Cardiac septum (tissue), 1 donor: ENCODE results near the gene RTN1. TPM values are rescaled to one million over a fixed set of nuclear protein-coding genes. Genes with fewer than 3 reads are reported as not detected.

ENCODE experiments used
- DNase-seq: peaks from one replicate; pipeline ENCODE4 v3.0.0-alpha.2; 2020; ENCODE audit warnings: low spot score
- intact Hi-C: fragments of 100-400 bp; cut with DNase I; formaldehyde crosslinking; loops from one replicate; pipeline ENCODE4 v1.14.0; 2022
- long read RNA-seq: library from polyadenylated mRNA; unstranded; transcript quantifications from one replicate; pipeline ENCODE4 v2.0.0, GENCODE V29; 2021
- total RNA-seq: library from RNA; stranded (reverse); fragmentation: NEBNext Ultra II Directional; extraction: Animal tissue kit (Norgen Biotek cat#: 25700); gene quantifications from one replicate; pipeline ENCODE4 v1.2.1, GENCODE V29; 2021
- donor health status: DM: no; HTN: no; CAD: no.

Gene RTN1, protein sequence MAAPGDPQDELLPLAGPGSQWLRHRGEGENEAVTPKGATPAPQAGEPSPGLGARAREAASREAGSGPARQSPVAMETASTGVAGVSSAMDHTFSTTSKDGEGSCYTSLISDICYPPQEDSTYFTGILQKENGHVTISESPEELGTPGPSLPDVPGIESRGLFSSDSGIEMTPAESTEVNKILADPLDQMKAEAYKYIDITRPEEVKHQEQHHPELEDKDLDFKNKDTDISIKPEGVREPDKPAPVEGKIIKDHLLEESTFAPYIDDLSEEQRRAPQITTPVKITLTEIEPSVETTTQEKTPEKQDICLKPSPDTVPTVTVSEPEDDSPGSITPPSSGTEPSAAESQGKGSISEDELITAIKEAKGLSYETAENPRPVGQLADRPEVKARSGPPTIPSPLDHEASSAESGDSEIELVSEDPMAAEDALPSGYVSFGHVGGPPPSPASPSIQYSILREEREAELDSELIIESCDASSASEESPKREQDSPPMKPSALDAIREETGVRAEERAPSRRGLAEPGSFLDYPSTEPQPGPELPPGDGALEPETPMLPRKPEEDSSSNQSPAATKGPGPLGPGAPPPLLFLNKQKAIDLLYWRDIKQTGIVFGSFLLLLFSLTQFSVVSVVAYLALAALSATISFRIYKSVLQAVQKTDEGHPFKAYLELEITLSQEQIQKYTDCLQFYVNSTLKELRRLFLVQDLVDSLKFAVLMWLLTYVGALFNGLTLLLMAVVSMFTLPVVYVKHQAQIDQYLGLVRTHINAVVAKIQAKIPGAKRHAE
- total RNA-seq, result 0.97 TPM
- long read RNA-seq, partial matches to known transcripts, result 0 of 2 reads
- long read RNA-seq, other reads (novel, unspliced or antisense), result 1 of 2 reads

DNA sequence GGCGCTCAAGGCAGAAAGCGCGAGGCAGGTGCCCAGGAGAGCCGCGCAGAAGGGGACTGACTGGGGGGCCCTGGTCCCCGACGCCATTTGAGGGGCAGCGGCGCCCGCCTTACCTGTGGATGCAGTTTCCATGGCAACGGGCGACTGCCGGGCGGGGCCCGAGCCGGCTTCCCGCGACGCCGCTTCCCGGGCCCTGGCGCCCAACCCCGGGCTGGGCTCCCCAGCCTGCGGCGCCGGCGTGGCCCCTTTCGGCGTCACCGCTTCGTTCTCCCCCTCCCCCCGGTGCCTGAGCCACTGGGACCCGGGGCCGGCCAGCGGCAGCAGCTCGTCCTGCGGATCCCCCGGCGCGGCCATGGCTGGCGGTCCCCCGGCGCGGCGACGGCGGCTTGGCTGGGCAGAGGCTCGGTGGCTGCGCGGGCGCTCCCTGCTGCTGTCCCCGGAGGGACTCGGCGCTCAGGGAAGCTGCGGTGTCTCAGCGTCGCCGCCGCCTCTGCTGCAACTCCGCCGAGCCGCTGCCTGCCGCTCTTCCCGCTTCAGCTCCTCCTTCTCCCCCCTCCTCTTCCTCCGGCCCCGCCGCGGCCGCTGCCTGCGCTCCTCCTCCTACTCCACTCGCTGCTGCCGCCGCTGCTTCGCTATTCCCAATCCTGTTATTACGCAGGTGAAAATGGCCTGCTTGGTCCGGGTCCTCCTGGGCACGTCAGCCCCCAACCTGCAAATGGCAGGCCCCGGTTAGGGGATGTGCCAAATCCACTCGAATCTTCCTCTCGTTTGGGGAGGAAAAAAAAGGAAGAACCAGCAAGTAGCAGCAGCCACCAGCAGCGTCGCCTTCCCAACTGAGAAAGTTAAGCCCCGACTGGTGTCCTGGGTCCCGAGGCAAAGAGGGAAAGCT, at the start of gene RTN1:
Gene RTN1, minus strand, starts transcription at position 500 of the 889 bp plus-strand sequence. Its CDS starts 146 bp downstream, at position 354.
- peak; percentile 85 for DNase-seq
- intact Hi-C loops, result no loop called here

DNA sequence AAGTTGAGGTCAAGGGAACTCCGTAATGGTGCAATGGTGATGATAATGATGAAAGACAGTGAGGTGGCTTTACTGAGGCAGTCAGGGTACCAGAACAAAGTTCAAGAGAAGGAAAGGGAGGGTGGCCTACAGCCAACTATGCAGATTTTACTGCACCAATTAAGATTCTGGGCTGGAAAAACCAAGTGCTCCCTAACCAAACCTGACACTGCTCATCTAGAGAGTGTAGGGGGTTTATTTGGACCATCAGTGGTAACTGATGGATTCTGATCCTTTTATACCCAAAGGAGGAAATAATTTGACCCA, 49.8 kb upstream of the RTN1 start:
- DNase-seq, result no peak
- intact Hi-C loops, result no loop called here

DNA sequence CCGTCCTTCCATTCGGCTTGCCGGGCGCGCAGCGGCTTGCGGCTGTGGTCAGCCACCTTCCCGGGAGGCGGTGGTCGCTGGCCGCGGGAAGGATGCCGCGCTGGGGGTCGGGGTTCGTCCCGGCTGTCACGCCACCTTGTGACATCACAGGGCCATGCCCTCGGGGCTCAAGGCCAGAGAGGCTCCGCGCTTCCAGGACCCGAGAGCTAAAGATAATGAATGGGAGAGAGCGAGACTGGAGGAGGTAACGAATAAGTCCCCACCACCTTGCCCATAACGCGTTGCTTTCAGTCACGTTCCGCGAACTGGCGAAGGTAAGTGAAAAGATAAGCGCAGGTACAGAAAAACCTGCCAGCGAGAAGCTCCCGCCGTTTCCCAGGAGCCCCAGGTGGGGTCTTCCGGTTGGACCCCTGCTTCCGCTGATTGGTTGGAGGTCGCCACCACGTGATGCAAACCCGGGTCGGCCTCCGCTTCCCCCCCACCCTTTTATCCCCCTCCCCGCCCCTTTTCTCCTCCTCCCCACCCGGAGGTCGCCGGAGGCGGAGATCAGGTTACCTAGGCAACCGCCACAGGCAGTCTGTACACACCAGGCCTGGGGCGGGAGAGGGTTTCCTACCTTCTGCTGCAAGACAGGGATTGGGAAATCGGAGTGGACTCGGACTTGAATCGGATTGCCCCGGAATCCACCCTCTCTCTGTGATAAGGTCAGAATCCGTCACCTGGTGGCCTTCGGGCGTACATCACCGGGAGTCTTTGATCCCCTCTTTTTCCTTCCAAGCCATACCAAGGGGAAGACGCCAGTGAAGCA, 49.2 kb upstream of the RTN1 start, which contains the start of gene LRRC9:
Gene LRRC9, plus strand, starts transcription at position 575 of the 808 bp plus-strand sequence.
- peak; percentile 75 for DNase-seq
- intact Hi-C loops, result no loop called here

DNA sequence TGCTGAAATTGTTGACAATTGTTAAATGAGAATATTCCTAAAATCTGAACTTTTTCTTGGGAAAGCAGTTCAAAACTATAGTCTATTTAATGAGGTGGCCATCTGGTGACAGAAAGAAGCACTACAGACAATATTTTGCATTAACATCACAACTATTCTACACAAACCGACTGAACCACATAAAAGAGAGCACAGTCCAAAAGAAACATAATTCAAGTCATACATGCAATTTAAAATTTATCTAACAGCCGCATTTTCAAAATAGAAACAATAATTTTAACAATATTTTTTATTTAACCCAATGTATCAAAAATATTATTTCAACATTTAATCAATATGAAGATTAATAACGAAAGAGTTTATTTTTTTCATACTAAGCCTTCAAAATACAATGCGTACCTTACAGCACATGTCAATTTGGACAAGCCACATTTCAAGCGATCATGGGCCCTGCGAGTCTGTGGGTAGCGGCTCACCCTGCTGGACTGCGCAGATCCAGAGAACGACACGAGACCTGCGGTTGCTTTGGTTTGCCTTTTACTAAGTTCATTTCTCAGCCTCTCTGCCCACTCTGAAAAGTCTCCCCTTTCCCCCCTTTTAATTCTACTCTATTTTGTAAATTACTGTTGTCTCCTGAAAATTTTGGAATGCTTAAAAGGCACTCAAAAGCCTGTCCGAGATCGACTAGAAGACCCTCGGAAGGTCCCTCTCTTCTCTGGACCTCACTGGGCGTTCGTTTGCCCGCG, 48.4 kb upstream of the RTN1 start:
- DNase-seq, result no peak
- intact Hi-C loops, result no loop called here

DNA sequence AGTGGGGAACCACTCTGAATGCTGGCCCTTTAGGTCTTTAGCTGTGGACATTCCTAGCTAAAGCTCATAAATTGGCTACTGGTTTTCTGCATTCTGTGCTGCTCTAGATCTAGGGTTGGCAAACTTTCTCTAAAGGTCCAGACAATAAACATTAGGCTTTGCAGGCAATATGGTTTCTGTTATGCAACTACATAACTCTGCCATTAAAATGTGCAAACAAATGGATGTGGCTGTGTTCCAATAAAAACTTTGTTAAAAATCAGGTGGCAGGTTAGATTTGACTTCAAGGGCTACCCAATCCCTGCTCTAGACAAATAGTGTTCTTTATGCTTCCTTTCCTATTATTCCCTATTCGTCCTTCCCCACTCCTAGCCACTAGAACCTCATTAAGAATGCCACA, 42.6 kb upstream of the RTN1 start:
- DNase-seq, result no peak
- intact Hi-C loops, result no loop called here

DNA sequence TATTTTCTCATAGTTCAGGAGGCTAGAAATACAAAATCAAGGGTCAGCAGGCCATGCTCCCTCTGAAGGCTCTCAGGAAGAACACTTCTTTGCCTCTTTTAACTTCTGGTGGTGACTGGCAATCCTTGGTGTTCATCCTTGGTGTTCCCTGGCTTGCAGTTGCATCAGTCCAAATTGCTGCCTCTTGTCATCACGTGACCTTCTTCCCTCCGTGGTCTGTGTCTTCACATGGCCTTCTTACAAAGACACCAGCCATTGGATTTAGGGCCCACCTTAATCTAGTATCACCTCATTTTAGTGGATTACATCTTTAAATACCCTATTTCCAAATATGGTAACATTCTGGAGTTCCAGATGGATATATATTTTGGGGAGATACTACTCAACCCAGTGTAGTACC, 41.9 kb upstream of the RTN1 start:
- intact Hi-C loops, result no loop called here
- no peak for DNase-seq

DNA sequence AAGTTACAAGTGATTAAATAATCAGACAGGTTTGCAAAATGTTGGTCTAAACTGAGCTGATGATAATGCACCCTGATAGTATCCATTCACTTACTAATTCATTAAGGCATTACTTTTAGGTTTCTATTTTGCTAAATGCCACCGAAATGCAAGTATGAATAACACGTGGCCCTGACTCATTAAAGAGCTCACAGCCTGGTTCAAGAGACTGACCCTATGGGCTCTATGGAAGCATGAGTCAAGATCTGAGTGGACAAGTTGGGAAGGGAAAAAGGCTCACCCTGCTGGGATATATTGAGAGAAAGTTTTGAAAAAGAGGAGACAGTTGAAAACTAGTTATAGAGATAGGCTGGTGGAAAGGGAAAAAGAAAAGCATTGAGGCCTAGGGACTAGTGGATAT, 34.6 kb upstream of the RTN1 start:
- intact Hi-C loops, result no loop called here

DNA sequence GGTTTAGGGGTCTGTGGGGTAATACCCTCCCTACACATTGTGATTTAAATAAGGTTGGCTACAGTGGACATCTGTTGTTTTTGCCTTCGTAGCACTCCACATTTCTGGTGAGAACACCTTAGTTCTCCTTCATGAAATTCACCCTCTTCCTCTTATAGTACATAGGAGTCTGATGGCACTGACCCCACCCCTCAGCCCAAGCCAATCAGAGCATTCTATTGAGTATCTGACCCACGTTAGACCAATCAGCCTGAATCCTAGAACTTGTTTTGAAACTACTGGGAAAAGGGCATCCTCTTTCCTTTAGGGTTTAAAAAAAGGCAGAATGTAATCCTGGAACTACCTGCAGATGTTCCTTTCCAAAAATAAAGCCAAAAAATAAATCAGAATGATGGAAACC, 33.6 kb upstream of the RTN1 start:
- DNase-seq, result no peak
- intact Hi-C loops, result no loop called here

More for the DNA sequence above, 34.6 kb upstream of the RTN1 start:
- DNase-seq, result no peak

DNA sequence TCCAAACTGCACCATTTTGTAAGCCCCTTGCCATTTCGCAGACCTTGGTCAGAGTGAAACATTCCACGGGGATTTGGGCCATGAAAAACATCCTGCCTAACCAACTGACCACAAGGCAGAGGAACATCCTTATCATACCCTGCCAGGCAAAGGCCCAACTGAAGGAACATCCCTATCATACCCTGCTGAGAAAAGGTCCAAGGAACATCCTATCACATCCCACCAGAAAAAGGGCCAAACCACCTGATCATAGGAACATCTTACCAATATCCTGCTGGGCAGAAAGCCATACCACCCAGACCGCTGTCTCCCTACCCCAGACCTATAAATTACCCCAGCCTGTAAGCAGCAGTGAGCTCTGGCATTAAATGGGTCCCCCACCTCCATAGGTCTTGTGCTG, 30.0 kb upstream of the RTN1 start:
- intact Hi-C loops, result no loop called here
- no peak for DNase-seq

DNA sequence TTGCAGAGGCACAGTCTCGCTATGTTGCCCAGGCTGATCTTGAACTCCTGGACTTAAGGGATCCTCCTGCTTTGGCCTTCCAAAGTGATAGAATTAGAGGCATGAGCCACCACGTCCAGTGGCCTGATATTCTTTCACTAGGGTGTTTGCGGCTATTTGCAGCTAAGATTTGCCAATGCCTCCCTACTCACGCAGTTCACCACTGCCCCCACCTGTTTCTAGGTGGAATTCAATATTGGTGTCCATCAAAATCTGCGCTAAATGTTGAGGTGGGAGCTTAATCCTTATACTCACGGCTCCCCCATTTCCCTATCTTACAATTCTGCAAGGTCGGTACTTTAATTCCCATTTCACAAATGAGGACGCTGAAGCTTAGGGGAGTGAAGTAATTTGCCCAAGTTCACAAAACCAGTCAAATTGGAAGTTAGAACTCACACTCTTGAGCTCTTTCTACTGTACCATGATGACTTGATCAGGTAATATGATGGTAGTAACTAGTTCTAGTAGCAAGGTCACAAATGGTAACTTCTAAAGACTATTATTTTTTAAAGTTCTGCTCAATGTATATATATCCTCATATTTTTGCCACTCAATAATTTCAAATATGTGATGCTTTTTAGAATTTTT, 27.3 kb upstream of the RTN1 start:
- intact Hi-C loops, result no loop called here

DNA sequence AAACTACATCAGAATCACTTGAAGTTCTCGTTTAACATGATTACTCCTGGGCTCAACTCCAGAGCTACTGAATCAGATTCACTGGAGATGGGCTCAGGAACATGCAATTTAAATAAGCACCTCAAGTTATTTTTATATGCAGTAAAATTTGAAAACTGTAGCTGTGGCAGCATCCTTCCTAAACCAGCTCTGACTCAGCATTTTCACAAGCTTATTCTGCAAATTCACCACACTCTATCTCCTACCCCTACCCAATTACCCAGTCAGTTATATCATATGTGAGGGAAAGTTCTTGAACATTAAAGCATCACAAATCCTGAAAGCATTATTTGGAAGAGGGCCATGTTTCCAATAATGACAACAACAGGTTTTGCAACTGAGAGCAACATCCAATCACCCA, 25.1 kb upstream of the RTN1 start:
- intact Hi-C loops, result no loop called here
- DNase-seq, result no peak

More for the DNA sequence above, 27.3 kb upstream of the RTN1 start:
- no peak for DNase-seq

DNA sequence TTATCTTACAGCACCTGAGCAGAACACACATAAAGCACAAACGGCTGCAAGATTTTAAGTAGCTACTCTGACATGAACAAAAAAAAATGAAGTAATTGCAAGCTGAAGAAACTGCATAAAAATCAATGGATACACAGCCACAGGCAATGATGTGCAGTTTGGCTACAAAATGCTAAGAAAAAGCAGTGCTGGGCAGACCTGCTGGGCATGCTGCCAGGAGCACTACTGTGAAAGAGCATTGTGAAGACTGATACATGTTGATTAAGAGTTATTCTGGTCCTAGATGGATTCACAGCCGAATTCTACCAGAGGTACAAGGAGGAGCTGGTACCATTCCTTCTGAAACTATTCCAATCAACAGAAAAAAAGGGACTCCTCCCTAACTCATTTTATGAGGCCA, 20.1 kb upstream of the RTN1 start:
- intact Hi-C loops, result no loop called here
- DNase-seq, result no peak

DNA sequence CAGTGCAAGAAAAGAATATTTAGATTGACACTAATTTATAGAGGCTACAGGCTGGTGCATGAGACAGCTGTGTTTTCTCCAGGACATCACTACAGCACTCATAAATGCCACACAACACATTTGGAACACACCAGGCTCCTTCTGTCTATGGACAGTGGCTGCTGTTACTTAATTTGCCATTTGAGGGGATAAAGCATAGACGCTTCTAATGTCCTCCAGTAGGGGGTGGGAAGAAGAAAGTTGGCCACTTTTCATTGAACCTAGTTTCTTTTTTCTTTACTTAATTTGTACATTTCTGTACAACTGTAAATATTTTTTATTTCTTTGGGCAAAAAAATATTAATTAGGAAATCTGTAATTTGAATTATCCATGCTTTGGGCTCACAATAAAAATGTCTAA, 12.4 kb upstream of the RTN1 start:
- no peak for DNase-seq
- intact Hi-C loops, result no loop called here

DNA sequence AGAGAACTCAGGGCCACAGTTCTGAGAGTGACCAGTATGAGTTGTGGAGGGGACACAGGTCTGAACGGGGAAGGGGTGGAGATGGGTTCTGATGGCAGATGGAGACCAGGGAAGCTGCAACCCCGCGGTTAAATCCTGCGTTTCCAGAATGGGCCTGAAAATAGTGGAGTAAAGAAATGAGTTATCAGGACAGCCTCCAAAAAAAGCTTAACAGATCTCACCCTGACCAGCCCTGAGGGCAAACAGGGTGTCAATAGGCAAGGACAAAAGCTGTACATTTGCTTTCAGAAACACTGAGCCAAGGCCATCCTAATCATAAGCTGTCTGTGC, 555 bp upstream of the RTN1 start:
- intact Hi-C loops, result no loop called here
- DNase-seq, result no peak

DNA sequence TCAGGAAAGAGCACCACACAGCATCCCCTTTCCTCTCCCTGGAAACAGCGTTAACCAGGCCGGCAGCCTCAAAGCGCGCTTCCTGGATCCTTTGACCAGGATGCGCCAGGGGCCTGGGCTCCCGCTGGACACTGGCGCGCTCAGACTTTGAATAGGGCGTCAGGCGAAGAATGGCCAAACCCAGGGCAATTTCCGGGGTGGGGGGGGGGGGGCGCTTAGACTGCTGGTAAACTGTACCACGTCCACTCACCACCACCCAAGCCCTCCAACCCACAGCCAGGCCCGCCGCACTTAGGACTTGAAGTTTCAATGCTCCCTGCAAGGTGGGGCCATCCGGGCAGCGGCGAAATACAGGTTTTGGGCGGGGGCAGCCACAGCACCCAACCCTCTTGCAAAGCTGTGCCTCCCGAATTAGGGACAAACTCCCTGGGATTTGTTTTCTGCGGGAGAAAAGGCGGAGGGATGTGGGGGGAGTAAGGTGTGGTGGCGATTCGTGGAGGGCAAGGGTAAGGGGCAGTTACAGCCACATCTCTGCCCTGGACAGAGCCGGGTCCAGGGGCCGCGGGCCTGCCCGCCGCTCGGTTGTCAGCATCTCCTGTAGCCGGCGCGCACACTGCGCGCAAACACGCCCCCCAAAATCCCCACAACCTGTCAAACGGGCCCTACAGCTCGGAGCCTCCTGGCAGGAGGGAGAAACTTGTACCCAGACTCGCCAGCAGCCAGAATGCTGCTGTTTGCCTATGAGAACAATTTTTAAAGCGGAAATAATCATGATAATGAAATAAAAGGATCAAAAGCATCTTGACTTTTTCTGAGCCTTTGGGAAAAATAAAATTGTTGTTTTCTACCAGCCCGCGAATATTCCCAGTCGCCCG, 958 bp downstream of the RTN1 start:
- intact Hi-C loops, result no loop called here
- no peak for DNase-seq

DNA sequence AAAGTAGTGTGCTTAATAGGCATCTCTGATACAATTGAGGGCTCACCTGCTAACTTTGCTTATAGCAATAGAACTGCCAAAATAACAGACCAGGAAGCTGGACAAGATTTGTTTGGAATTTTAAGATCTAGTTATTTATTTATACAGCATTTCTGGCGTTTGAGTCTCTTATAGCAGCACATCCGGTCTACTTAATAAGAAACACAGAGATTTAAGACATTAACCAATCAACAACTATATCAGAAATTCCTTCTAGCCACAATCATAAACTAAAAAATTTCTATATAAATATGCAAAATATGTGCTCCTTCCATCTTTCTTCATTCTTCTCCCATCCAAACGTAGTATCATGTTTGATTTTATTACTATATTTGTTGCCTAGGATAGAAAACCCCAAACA, 2.6 kb downstream of the RTN1 start:
- intact Hi-C loops, result no loop called here
- no peak for DNase-seq

DNA sequence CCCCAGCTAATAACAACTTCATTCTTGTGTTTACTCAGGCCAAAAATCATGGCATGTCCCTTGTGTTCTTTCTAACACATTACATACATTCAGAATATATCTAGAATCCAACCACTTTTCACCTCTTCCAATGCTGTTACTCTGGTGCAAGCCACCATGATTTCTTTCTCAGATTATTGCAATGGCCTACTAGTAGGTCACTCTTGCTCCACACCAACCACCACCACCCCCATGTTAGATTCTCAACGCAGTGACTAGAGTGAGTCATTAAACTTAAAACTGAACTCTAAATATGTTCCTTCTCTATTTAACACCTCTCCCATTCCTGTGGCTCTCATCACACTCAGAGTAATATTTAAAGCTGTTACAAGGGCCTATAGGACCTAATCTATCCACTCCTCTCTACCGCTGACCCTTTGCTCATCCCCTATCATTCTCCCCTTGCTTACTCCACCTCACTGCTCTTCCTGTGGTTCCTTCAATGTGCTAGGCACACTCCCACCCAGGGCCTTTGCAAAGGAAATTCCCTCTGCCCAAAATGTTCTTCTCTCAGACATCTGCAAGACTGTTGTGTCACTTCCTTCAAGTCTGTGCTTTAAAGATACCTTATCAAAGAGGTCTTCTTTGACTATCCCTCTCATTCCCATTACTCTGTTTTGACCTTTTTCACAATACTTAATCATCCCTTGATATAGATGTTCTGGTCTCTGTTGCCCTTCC, 6.6 kb downstream of the RTN1 start:
- intact Hi-C loops, result no loop called here
- no peak for DNase-seq
